Vagina (tissue), 2 donors: ENCODE measurements around the gene PACS1. TPM values are rescaled to one million over a fixed set of nuclear protein-coding genes. Genes with fewer than 3 reads are reported as not detected.

Experiments used
- DNase-seq, 2 donors: peaks; one replicate each; pipeline ENCODE4 v3.0.0-alpha.2; 2017; ENCODE audit errors: extremely low spot score in 2 of 2
- H3K27ac ChIP-seq: fragments of 200-600 bp; sonication (generic); one replicate; pipeline ENCODE4 v1.5.1; 2019
- H3K27me3 ChIP-seq: fragments of 200-600 bp; sonication (generic); one replicate; pipeline ENCODE4 v1.5.1; 2019
- H3K36me3 ChIP-seq, 2 donors: fragments of 200-600 bp; sonication (generic); one replicate each; pipeline ENCODE4 v1.5.1; 2017 to 2019
- H3K4me1 ChIP-seq: fragments of 200-600 bp; sonication (generic); one replicate; pipeline ENCODE4 v1.5.1; 2019
- H3K4me3 ChIP-seq, 2 donors: fragments of 200-600 bp; sonication (generic); 1 replicate in 1 of 2; 2 replicates in 1 of 2; pipeline ENCODE4 v1.5.1; 2016 to 2019
- H3K9me3 ChIP-seq: fragments of 200-600 bp; sonication (generic); one replicate; pipeline ENCODE4 v1.5.1; 2019
- POLR2A ChIP-seq, 2 donors: fragments of 450-650 bp; IDR thresholded peaks; one replicate each; pipeline ENCODE4 v1.6.1; 2017; ENCODE audit warnings: antibody characterized with exemption in 2 of 2, mild to moderate bottlenecking in 2 of 2, moderate library complexity in 2 of 2
- POLR2AphosphoS5 ChIP-seq, 2 donors: sonication (generic); formaldehyde crosslinking; IDR thresholded peaks; one replicate each; pipeline ENCODE4 v1.9.0; 2017; ENCODE audit warnings: antibody characterized with exemption in 2 of 2, mild to moderate bottlenecking in 2 of 2, low read depth in 1 of 2; ENCODE audit not compliant: insufficient read depth in 1 of 2
- intact Hi-C: fragments of 100-400 bp; cut with DNase I; formaldehyde crosslinking; loops from one replicate; pipeline ENCODE4 v1.15.1; 2023
- total RNA-seq: library from RNA; depleted of rRNA; stranded (reverse); fragments of >200 nt; gene quantifications from one replicate; pipeline ENCODE4 v1.2.3, GENCODE V29; 2016
- TF ChIP-seq, protein P1 (sequence below), 3 experiments: fragments of 450-650 bp in 2 of 3; fragments of 200-600 bp in 1 of 3; sonication (generic) in 1 of 3; IDR thresholded peaks; one replicate each; pipeline ENCODE4 v1.5.1; 2017 to 2019; ENCODE audit warnings: antibody characterized with exemption in 3 of 3, mild to moderate bottlenecking in 2 of 3, moderate library complexity in 2 of 3

Gene PACS1
- total RNA-seq, 1 donor from 2014 or later = 66.0 TPM

DNA sequence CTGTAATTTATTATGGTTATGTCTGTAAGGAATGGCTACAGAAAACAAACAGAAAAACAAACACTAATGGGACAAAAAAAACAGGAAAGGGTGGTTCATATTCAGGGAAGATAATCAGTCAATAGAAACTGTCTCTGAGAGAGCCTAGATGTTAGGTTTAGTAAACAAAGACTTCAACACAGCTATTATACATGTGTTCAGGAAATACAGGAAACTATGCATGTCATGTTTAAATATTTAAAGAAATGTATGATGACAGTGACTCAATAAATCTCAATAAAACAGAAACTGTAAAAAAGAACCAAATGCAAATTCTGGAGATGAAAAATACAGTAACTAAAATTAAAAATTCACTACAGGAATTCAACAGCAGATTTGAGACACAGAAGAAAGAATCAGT is 76.0 kb downstream of the PACS1 start:
- DNase-seq = no peak
- no peaks in the 10 kb centered on the region for H3K36me3 ChIP-seq
- no peaks in the 10 kb centered on the region for H3K9me3 ChIP-seq
- no peak overlapping the region for H3K27ac ChIP-seq
- intact Hi-C loops = no loop called here
- H3K4me1 ChIP-seq = no peaks in the 10 kb centered on the region
- no peak overlapping the region for H3K4me3 ChIP-seq
- TF ChIP-seq POLR2AphosphoS5 (IDR thresholded peaks at IDR 0.05; ENCODE audit: insufficient read depth in 1 of 2, low read depth in 1 of 2) (no peak), POLR2A (IDR thresholded peaks at IDR 0.05) (no peak)
- TF ChIP-seq, protein P1, sequence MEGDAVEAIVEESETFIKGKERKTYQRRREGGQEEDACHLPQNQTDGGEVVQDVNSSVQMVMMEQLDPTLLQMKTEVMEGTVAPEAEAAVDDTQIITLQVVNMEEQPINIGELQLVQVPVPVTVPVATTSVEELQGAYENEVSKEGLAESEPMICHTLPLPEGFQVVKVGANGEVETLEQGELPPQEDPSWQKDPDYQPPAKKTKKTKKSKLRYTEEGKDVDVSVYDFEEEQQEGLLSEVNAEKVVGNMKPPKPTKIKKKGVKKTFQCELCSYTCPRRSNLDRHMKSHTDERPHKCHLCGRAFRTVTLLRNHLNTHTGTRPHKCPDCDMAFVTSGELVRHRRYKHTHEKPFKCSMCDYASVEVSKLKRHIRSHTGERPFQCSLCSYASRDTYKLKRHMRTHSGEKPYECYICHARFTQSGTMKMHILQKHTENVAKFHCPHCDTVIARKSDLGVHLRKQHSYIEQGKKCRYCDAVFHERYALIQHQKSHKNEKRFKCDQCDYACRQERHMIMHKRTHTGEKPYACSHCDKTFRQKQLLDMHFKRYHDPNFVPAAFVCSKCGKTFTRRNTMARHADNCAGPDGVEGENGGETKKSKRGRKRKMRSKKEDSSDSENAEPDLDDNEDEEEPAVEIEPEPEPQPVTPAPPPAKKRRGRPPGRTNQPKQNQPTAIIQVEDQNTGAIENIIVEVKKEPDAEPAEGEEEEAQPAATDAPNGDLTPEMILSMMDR (IDR thresholded peaks at IDR 0.05) = no peak
- no peaks in the 10 kb centered on the region for H3K27me3 ChIP-seq

GRCh38 chr11:66146940-66147339 is 76.9 kb downstream of the PACS1 start:
- Histone ChIP-seq H3K4me1 (no peaks in the 10 kb centered on the region), H3K27ac (no peak overlapping the region), H3K27me3 (no peaks in the 10 kb centered on the region), H3K4me3 (no peak overlapping the region), H3K9me3 (no peaks in the 10 kb centered on the region), H3K36me3 (no peaks in the 10 kb centered on the region)
- TF ChIP-seq POLR2A (IDR thresholded peaks at IDR 0.05) (no peak), POLR2AphosphoS5 (IDR thresholded peaks at IDR 0.05; ENCODE audit: insufficient read depth in 1 of 2, low read depth in 1 of 2) (no peak)
- TF ChIP-seq, protein P1 (IDR thresholded peaks at IDR 0.05) = no peak
- intact Hi-C loops = no loop called here
- DNase-seq = no peak

DNA sequence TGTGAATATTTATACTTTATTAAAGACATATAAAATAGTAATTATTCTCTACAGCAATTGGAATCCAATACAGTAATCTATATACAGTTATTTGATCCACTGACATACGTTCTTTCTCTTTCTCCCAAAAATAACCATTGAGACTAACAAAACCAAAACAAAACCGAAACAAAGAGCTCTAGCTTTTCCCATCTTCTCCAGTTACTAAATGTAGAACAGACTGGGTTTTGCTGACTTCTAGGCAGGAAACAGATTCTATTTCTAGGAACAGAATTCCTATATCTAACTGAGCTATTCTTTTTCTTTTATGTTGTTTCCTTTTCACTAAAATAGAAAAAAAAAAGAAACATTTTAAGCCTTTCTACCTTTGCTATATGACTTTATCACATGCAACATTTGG is 80.1 kb downstream of the PACS1 start:
- Histone ChIP-seq H3K4me1 (no peaks in the 10 kb centered on the region), H3K36me3 (no peaks in the 10 kb centered on the region), H3K27me3 (no peaks in the 10 kb centered on the region), H3K4me3 (no peak overlapping the region), H3K27ac (no peak overlapping the region), H3K9me3 (no peaks in the 10 kb centered on the region)
- intact Hi-C loops = no loop called here
- no peak for DNase-seq
- TF ChIP-seq POLR2AphosphoS5 (IDR thresholded peaks at IDR 0.05; ENCODE audit: insufficient read depth in 1 of 2, low read depth in 1 of 2) (no peak), POLR2A (IDR thresholded peaks at IDR 0.05) (no peak)
- TF ChIP-seq, protein P1 (IDR thresholded peaks at IDR 0.05) = no peak

DNA sequence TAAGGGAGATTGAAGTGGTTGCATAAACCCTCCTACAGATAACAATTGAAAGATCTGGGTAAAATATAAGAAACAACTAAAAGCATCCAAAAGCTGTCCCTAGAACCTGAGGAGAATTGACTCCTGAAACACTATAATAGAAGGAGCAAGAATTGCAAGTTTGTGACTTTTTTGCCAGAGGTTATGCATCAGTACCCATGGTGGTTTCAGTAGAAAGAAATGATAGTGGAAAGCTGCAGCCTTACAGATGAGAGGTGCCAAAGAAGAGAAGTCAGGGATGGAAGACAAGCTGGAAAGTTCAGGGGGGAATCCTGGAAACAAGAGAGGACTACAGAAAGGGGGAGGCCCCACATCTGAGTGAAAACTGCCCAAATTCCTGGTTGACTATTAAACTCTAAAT is 80.7 kb downstream of the PACS1 start:
- no peak for DNase-seq
- Histone ChIP-seq H3K9me3 (no peaks in the 10 kb centered on the region), H3K4me3 (no peak overlapping the region), H3K27me3 (no peaks in the 10 kb centered on the region), H3K4me1 (no peaks in the 10 kb centered on the region), H3K27ac (no peak overlapping the region), H3K36me3 (no peaks in the 10 kb centered on the region)
- intact Hi-C loops = no loop called here
- TF ChIP-seq, protein P1 (IDR thresholded peaks at IDR 0.05) = no peak
- TF ChIP-seq POLR2AphosphoS5 (IDR thresholded peaks at IDR 0.05; ENCODE audit: insufficient read depth in 1 of 2, low read depth in 1 of 2) = no peak
- no peak for TF ChIP-seq POLR2A (IDR thresholded peaks at IDR 0.05)

DNA sequence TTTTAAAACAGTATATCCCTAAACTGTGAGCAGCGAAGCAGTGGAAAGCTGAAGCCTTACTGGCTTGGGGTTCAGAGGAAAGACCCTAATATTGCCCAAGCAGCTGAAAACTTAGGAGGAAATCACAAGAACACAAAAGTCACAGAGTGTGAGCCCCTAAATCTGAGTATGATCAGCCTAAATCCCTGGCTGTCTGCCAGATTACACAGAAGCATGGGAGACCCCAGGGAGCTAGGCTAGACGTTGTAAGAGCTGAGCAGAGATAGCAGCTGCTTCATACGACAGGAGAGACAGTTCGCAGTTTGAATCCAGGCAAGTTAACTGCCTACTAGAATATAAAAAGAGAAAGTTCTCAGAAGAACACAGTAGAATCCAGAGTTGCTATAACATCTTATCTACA is 81.2 kb downstream of the PACS1 start:
- H3K4me1 ChIP-seq = no peaks in the 10 kb centered on the region
- no peaks in the 10 kb centered on the region for H3K27me3 ChIP-seq
- H3K4me3 ChIP-seq = no peak overlapping the region
- no peaks in the 10 kb centered on the region for H3K9me3 ChIP-seq
- DNase-seq = no peak
- no peaks in the 10 kb centered on the region for H3K36me3 ChIP-seq
- intact Hi-C loops = no loop called here
- no peak for TF ChIP-seq POLR2A (IDR thresholded peaks at IDR 0.05)
- no peak overlapping the region for H3K27ac ChIP-seq

- intact Hi-C loops = no loop called here
- H3K36me3 ChIP-seq = no peaks in the 10 kb centered on the region
- no peak overlapping the region for H3K4me3 ChIP-seq
- H3K9me3 ChIP-seq = no peaks in the 10 kb centered on the region
- no peaks in the 10 kb centered on the region for H3K4me1 ChIP-seq
- no peak overlapping the region for H3K27ac ChIP-seq
- DNase-seq = no peak
- TF ChIP-seq, protein P1 (IDR thresholded peaks at IDR 0.05) = no peak
- no peak for TF ChIP-seq POLR2AphosphoS5 (IDR thresholded peaks at IDR 0.05; ENCODE audit: insufficient read depth in 1 of 2, low read depth in 1 of 2)
- no peak for TF ChIP-seq POLR2A (IDR thresholded peaks at IDR 0.05)
- H3K27me3 ChIP-seq = no peaks in the 10 kb centered on the region
Observed at GRCh38 chr11:66154109-66154508, 84.0 kb downstream of the PACS1 start.
